ENCODE data around the gene CPNE8.

Gene CPNE8

GRCh38 chr12:38691164-38691563, 214.2 kb downstream of the CPNE8 start:
- TF ChIP-seq CTCF (IDR thresholded peaks at IDR 0.05), result no peak
- Mint-ChIP-seq H3K36me3 (ENCODE audit: low read depth) (peaks cover 6% of the 10 kb centered on the region), H3K4me1 (no peaks in the 10 kb centered on the region)

GRCh38 chr12:38690646-38691045, 214.7 kb downstream of the CPNE8 start:
- H3K4me1 Mint-ChIP-seq, result no peaks in the 10 kb centered on the region
- H3K27me3 Mint-ChIP-seq (ENCODE audit: low read depth, poor library complexity), result no peaks in the 10 kb centered on the region
- peaks cover 10% of the 10 kb centered on the region for H3K36me3 Mint-ChIP-seq (ENCODE audit: low read depth)
- H3K4me3 Mint-ChIP-seq, result no peak overlapping the region
- DNase-seq, result no peak
- TF ChIP-seq CTCF (IDR thresholded peaks at IDR 0.05), result no peak
- H3K27ac Mint-ChIP-seq, result no peak overlapping the region
- no peaks in the 10 kb centered on the region for H3K9me3 Mint-ChIP-seq

More at GRCh38 chr12:38691164-38691563, 214.2 kb downstream of the CPNE8 start:
- no peak overlapping the region for H3K27ac Mint-ChIP-seq
- H3K4me3 Mint-ChIP-seq, result no peak overlapping the region
- no peak for DNase-seq
- no peaks in the 10 kb centered on the region for H3K9me3 Mint-ChIP-seq
- H3K27me3 Mint-ChIP-seq (ENCODE audit: low read depth, poor library complexity), result no peaks in the 10 kb centered on the region

- TF ChIP-seq CTCF (IDR thresholded peaks at IDR 0.05), result no peak
- no peak for DNase-seq
- Mint-ChIP-seq H3K4me1 (no peaks in the 10 kb centered on the region), H3K27me3 (ENCODE audit: low read depth, poor library complexity) (no peaks in the 10 kb centered on the region), H3K9me3 (no peaks in the 10 kb centered on the region), H3K27ac (no peak overlapping the region), H3K36me3 (ENCODE audit: low read depth) (peaks cover 16% of the 10 kb centered on the region), H3K4me3 (no peak overlapping the region)
Observed at GRCh38 chr12:38689704-38690103, 215.7 kb downstream of the CPNE8 start.

GRCh38 chr12:38689195-38689594, 216.2 kb downstream of the CPNE8 start:
- no peak for TF ChIP-seq CTCF (IDR thresholded peaks at IDR 0.05)
- no peaks in the 10 kb centered on the region for H3K9me3 Mint-ChIP-seq
- H3K27ac Mint-ChIP-seq, result no peak overlapping the region
- H3K4me3 Mint-ChIP-seq, result no peak overlapping the region
- no peaks in the 10 kb centered on the region for H3K4me1 Mint-ChIP-seq
- peaks cover 19% of the 10 kb centered on the region for H3K36me3 Mint-ChIP-seq (ENCODE audit: low read depth)
- no peaks in the 10 kb centered on the region for H3K27me3 Mint-ChIP-seq (ENCODE audit: low read depth, poor library complexity)
- no peak for DNase-seq

- peaks cover 22% of the 10 kb centered on the region for H3K36me3 Mint-ChIP-seq (ENCODE audit: low read depth)
- no peak overlapping the region for H3K27ac Mint-ChIP-seq
- no peak for TF ChIP-seq CTCF (IDR thresholded peaks at IDR 0.05)
- H3K27me3 Mint-ChIP-seq (ENCODE audit: low read depth, poor library complexity), result no peaks in the 10 kb centered on the region
- no peaks in the 10 kb centered on the region for H3K9me3 Mint-ChIP-seq
- no peak overlapping the region for H3K4me3 Mint-ChIP-seq
- DNase-seq, result no peak
- no peaks in the 10 kb centered on the region for H3K4me1 Mint-ChIP-seq
Observed at GRCh38 chr12:38682521-38682920, 222.9 kb downstream of the CPNE8 start.

- peak overlapping the region; percentile 60 for H3K4me3 Mint-ChIP-seq
Observed at GRCh38 chr12:38669530-38669929, 235.9 kb downstream of the CPNE8 start.

More at GRCh38 chr12:38669530-38669929, 235.9 kb downstream of the CPNE8 start:
- Mint-ChIP-seq H3K27ac (peak overlapping the region; percentile 97), H3K4me1 (peaks cover 13% of the 10 kb centered on the region), H3K9me3 (no peaks in the 10 kb centered on the region), H3K36me3 (ENCODE audit: low read depth) (peaks cover 13% of the 10 kb centered on the region), H3K27me3 (ENCODE audit: low read depth, poor library complexity) (no peaks in the 10 kb centered on the region)
- no peak for TF ChIP-seq CTCF (IDR thresholded peaks at IDR 0.05)
- no peak for DNase-seq

Data from nephron progenitor cell (in vitro differentiated cells).